ENCODE measurements around the gene SLC29A4.

- no peak for TF ChIP-seq CTCF (conservative IDR thresholded peaks at IDR 0.05; ENCODE audit: low read length)
- TF ChIP-seq EZH2phosphoT487 (IDR thresholded peaks at IDR 0.05; ENCODE audit: borderline replicate concordance, low read depth, low read length), result no peak
These were observed 20.3 kb downstream of the SLC29A4 start for GRCh38 chr7:5303061-5303460.

All from OCI-LY7 (cell line).